Urinary bladder (tissue), 4 donors: ENCODE results near the gene SYTL1. TPM values are rescaled to one million over a fixed set of nuclear protein-coding genes. Genes with fewer than 3 reads are reported as not detected.

Experiments used
- DNase-seq: peaks from one replicate; pipeline ENCODE4 v3.0.0-alpha.2; 2015; ENCODE audit errors: extremely low spot score
- H3K27ac ChIP-seq: one replicate; pipeline ENCODE4 v1.5.1; 2013; ENCODE audit warnings: low read depth, mild to moderate bottlenecking, moderate library complexity
- H3K36me3 ChIP-seq: one replicate; pipeline ENCODE4 v1.6.1; 2013; ENCODE audit warnings: mild to moderate bottlenecking, moderate library complexity; ENCODE audit not compliant: insufficient read depth
- H3K4me1 ChIP-seq: one replicate; pipeline ENCODE4 v1.6.1; 2013; ENCODE audit warnings: mild to moderate bottlenecking, moderate library complexity; ENCODE audit not compliant: insufficient read depth
- H3K4me3 ChIP-seq: one replicate; pipeline ENCODE4 v1.5.1; 2013; ENCODE audit warnings: low read depth, low read length
- WGBS: extraction: QIAGEN DNeasy Blood & Tissue Kit; methylation state at CpG from one replicate; pipeline ENCODE4 v1.1.7; 2013; 5-methylcytosine and 5-hydroxymethylcytosine counted together
- polyA plus RNA-seq: library from polyadenylated mRNA; stranded (reverse); fragments of 200-250 nt; gene quantifications from one replicate; pipeline ENCODE4 v1.2.3, GENCODE V29; 2013
- total RNA-seq: library from RNA; depleted of rRNA; stranded (reverse); fragments of >200 nt; gene quantifications from one replicate; pipeline ENCODE4 v1.2.3, GENCODE V29; 2014
- donor health status: healthy with polysubstance abuse.
- donor health status: healthy.

Gene SYTL1
- total and polyA plus RNA-seq, 2 donors: 12.8 to 31.0 TPM

GRCh38 chr1:27368869-27369582, 27.2 kb downstream of the SYTL1 start:
- no peaks in the 10 kb centered on the region for H3K36me3 ChIP-seq
- no peak overlapping the region for H3K27ac ChIP-seq
- no peak overlapping the region for H3K4me3 ChIP-seq
- no peaks in the 10 kb centered on the region for H3K4me1 ChIP-seq
- 76% methylated on average over 13 of the region's 13 CpGs for WGBS
- no peak for DNase-seq

GRCh38 chr1:27372022-27372807, 30.4 kb downstream of the SYTL1 start:
- DNase-seq: no peak
- no peaks in the 10 kb centered on the region for H3K36me3 ChIP-seq
- no peaks in the 10 kb centered on the region for H3K4me1 ChIP-seq
- H3K4me3 ChIP-seq: no peak overlapping the region
- WGBS: 88% methylated on average over 19 of the region's 19 CpGs
- no peak overlapping the region for H3K27ac ChIP-seq

DNA sequence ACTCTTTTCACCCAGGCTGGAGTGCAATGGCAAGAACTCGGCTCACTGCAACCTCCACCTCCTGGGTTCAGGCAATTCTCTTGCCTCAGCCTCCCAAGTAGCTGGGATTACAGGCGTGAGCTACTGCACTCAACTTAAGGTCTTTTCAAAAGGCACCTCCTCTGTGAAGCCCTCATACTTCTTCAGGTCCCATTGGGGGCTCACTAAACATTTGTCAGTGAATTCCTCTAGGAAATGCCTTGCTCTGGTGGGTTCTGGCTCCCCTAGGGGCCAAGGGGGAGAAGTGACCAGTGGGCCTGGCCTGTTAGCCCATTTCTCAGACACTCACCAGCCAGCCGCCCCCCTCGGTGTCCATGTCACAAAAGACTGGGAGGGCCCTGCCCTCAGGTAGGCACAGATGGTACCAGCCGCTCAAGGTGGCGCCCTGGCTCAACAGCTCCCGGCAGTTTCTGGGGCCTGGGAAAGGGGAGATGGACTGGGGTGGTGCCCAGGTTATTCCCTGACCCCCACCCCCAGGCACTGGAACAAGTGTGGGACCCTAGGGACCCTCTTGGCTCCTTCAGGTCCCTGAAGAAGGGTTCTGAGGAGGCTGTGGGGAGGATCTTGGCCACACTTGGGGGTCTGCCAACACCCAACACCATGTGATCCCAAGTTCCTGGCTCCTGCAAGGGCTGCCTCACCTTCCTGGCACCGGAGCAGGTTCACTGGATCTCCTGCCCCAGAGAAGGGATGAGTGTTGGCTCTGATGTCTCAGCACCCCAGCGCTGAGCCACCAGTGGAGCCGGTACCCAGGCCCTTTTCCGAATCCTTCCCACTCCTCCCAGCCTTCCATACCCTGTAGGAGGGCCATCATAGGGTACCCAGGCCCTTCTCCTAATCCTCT, 31.2 kb downstream of the SYTL1 start:
- DNase-seq: no peak
- Histone ChIP-seq H3K4me3 (no peak overlapping the region), H3K36me3 (no peaks in the 10 kb centered on the region), H3K4me1 (no peaks in the 10 kb centered on the region), H3K27ac (no peak overlapping the region)
- WGBS: 91% methylated on average over 11 of the region's 11 CpGs

GRCh38 chr1:27374362-27375086, 32.7 kb downstream of the SYTL1 start, which contains the start of gene FCN3:
Gene FCN3, minus strand, starts transcription at chr1:27374824. Its CDS starts 6 bp downstream, at chr1:27374818.
- H3K4me1 ChIP-seq: no peaks in the 10 kb centered on the region
- no peaks in the 10 kb centered on the region for H3K36me3 ChIP-seq
- 74% methylated on average over 4 of the region's 4 CpGs for WGBS
- no peak for DNase-seq
- H3K4me3 ChIP-seq: no peak within 1 kb of the TSS
- H3K27ac ChIP-seq: no peak within 1 kb of the TSS

DNA sequence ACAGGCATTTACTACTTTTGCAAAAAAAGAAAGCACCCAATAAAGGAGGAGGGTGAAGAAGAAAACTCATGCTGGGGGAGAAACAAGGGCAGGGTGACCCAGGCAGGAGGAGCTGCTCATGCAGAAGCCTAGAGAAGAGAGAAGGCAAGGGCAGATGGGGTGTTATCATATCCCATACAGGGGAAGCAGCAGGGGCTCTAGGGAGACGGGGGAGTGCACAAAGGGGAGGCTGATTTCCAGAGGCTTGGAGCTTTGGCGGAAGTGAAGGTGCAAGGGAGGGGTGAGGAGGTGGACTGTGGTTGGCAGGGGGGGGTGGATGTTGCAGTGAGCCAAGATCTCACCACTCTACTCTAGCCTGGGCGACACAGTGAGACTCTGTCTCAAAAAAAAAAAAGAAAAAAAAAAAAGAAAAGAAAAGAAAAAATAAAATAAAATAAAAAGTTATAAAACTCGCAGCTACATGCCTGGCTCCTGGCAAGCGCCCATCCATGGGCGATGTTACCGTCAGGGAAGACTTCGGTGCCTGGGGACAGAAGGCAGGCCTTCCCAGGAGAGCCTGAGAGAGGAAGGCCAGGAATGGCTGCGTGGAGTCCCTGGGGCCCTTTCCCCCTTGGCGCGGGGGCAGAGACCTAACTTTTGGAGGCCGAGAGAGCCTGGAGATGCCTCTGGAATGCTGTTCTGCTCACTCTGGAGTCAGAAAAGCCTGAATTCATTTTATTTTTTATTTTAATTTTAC, 36.1 kb downstream of the SYTL1 start:
- no peak for DNase-seq
- Histone ChIP-seq H3K27ac (no peak overlapping the region), H3K36me3 (no peaks in the 10 kb centered on the region), H3K4me1 (no peaks in the 10 kb centered on the region), H3K4me3 (no peak overlapping the region)
- WGBS: 84% methylated on average over 12 of the region's 12 CpGs

DNA sequence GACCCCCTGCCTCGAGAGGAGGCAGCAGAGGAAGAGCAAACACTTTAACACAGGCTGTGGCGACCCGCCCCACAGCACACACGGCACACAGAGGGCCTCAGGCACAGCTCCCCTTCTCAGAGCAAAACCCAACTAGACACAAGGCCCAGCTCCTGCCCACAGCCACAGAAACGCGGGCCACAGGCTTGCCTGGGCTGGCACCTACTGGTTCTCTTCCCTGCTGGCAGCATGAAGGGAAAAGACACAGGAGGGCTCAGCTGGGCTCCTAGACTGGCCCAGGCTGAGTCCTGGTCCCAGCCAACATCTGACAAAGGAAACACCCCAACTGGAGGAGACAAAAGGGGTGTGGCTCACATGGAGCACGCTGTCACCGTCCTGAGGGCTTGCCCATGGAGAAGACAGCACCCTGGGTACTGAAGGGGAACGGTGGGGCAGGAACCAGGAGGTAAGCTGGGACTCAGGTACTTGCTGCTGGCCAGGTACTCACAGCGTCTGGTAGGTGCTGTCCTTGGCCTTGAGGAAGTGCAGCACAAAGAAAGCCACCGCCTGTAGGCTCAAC, 37.8 kb downstream of the SYTL1 start:
- Histone ChIP-seq H3K4me3 (no peak overlapping the region), H3K4me1 (no peaks in the 10 kb centered on the region), H3K36me3 (no peaks in the 10 kb centered on the region), H3K27ac (no peak overlapping the region)
- no peak for DNase-seq
- WGBS: 80% methylated on average over 11 of the region's 11 CpGs

DNA sequence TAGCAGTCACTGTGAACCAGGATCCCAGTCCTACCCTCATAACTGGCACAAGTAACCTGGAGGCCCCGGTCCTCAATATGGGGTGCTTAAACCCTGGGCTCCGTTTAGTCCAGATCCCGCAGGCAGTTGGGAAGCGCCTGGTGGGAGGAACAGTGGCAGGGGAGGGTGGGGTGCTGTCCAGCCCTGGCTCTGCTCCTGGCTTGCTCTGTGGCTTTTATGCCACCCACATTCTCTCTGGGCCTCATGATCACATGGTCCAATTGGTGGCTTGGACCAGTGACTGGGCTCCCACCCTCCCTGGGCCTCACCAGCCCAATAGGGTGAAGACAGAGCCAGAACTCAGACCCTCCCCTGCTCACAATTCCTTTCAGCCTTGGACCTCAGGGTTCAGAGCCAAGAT, 38.4 kb downstream of the SYTL1 start:
- WGBS: 88% methylated on average over 4 of the region's 4 CpGs
- Histone ChIP-seq H3K4me3 (no peak overlapping the region), H3K27ac (no peak overlapping the region), H3K36me3 (no peaks in the 10 kb centered on the region), H3K4me1 (no peaks in the 10 kb centered on the region)
- no peak for DNase-seq

- no peak overlapping the region for H3K4me3 ChIP-seq
- 84% methylated on average over 12 of the region's 12 CpGs for WGBS
- no peak overlapping the region for H3K27ac ChIP-seq
- DNase-seq: no peak
- no peaks in the 10 kb centered on the region for H3K4me1 ChIP-seq
- no peaks in the 10 kb centered on the region for H3K36me3 ChIP-seq
Observed at GRCh38 chr1:27380766-27381733, 39.2 kb downstream of the SYTL1 start.

DNA sequence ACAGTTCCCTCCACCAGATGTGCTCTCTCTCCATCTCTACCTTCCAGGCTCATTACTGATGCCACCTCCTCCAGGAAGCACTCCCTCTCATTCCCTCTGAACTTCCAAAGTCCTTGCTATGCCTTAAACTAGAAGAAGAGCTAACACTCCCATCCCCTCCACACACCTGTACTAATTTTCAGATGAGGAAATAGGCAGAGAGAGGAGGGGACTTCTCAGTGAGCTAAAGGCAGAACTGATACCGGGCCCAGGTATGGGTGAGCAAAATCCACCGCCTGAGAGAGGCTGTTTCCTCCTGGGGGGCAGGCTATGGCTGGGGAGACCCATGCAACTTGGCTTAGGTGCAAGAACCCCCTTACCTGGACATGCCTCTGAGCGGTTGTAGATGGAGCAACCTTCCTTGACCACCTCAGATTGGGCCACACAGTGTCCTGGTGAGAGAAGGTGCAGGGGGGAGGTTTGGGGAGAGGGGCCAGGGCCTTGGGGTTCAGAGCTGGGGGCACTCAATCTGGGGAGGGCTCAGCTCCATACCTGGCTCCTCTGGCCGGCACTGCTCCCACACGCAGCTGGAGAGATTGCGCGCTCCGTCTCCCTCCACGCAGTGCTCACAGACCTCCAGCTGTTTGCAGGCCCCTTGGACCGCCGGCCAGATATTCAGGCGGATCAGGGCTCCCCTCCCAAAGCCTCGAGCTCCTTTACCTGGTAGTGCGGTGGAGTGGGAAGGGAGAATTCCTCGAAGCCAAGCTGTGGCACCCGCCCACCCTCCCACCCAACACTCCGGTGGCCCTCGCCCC, 40.3 kb downstream of the SYTL1 start:
- H3K4me1 ChIP-seq: no peaks in the 10 kb centered on the region
- no peak for DNase-seq
- H3K36me3 ChIP-seq: no peaks in the 10 kb centered on the region
- H3K4me3 ChIP-seq: no peak overlapping the region
- H3K27ac ChIP-seq: no peak overlapping the region
- WGBS: 77% methylated on average over 18 of the region's 18 CpGs

DNA sequence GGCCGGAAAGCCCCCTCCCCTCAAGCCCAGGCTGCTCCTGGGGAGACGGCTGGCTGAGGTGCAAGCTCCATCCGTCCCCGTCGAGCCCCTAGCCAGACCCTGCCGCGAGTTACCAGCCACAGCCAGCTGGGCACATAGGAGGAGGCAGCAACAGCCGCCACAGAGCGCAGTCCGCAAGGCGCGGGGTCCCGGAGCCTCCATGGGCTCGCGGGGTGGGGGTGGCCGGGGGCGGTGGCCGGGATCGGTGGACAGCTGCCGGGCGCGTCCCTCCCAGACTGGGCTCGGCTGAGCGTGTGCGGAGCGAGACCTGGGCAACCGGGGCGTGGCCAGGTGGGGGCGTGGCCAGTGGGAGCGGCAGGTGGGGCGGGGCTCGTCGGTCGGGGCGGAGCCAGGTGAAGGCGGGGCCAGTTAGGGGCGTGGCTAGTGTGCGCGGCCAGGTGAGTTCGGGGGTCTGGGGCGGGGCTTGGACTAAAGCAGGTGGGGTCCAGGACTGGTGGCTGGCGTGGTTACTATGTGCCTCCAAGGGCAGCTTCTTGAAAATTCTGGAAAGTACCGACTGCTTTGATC, 41.3 kb downstream of the SYTL1 start, which contains the start of gene CD164L2:
Gene CD164L2 (minus strand): TSS at position 295 of the 567 bp plus-strand sequence. CDS start 94 bp downstream, at position 201.
- no peak for DNase-seq
- Histone ChIP-seq H3K4me1 (no peaks in the 10 kb centered on the region), H3K27ac (no peak within 1 kb of the TSS), H3K36me3 (no peaks in the 10 kb centered on the region), H3K4me3 (no peak within 1 kb of the TSS)
- 15% methylated on average over 43 of the region's 43 CpGs for WGBS
